HFFc6 (cell line): ENCODE measurements around the gene ANKRD36B. TPM values are rescaled to one million over a fixed set of nuclear protein-coding genes. Genes with fewer than 3 reads are reported as not detected.
A peak's percentile ranks its signal among the peaks of the same experiment; 100 is the strongest.
"Not testable (repeated sequence)": the region's sequence is repeated elsewhere in the genome, so short reads cannot be mapped to it uniquely, and the experiment has no call there.

Experiments
- DNase-seq: peaks from one replicate; pipeline ENCODE4 v3.0.0-alpha.2; 2018
- H3K27ac Mint-ChIP-seq: 2 replicates; pipeline ENCODE4 v1.8.0; 2020; ENCODE audit warnings: mild to moderate bottlenecking, mixed read lengths
- H3K27me3 Mint-ChIP-seq: 2 replicates; pipeline ENCODE4 v1.8.0; 2021; ENCODE audit warnings: mild to moderate bottlenecking, moderate library complexity, mixed read lengths; ENCODE audit not compliant: insufficient read depth
- H3K36me3 Mint-ChIP-seq: 2 replicates; pipeline ENCODE4 v1.8.0; 2021; ENCODE audit warnings: low read depth, mixed read lengths
- H3K4me1 Mint-ChIP-seq: 2 replicates; pipeline ENCODE4 v1.8.0; 2020; ENCODE audit warnings: low read depth, mixed read lengths
- H3K4me3 Mint-ChIP-seq: 2 replicates; pipeline ENCODE4 v1.8.0; 2020; ENCODE audit warnings: mild to moderate bottlenecking, moderate library complexity, mixed read lengths
- H3K9me3 Mint-ChIP-seq: 2 replicates; pipeline ENCODE4 v1.8.0; 2020; ENCODE audit warnings: mild to moderate bottlenecking, mixed read lengths
- total RNA-seq, 6 experiments: library from RNA; stranded (reverse); fragmentation: NEBNext Ultra II Directional; extraction: Animal tissue kit (Norgen Biotek cat#: 25700); gene quantifications; 2 replicates in 1 of 6; 3 replicates in 5 of 6; pipeline ENCODE4 v1.2.3, GENCODE V29; 2021
- TF ChIP-seq, protein P1 (sequence below): fragments of 200-600 bp; sonication (generic); IDR thresholded peaks from 2 replicates; pipeline ENCODE4 v1.5.0; 2021; ENCODE audit warnings: antibody characterized with exemption, mild to moderate bottlenecking

The ANKRD36B gene
- total RNA-seq, 6 experiments from 2014 or later: 3.6 to 5.4 (median 4.3) TPM

DNA sequence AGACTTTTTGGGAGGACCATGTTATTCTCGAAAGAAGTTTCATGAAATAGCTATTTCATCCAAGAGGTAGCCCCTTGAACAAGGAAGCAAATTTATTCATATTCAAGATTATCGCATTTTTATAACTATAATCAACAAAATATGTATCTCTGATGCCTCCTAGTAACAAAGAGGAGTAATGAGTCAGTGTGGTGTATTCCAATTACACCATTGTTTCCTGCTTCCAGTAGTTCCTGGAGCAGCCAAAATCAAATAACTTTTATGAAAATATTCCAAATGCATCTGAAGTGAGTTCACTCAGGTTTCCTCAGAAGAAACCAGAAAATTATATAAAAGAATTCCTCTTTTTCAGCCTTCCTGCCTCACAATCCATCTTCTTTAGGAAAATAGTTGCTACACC lies 43.0 kb downstream of the ANKRD36B start:
- Mint-ChIP-seq H3K36me3 (peaks cover 10% of the 10 kb centered on the region; the same call in 1 of the 2 replicates), H3K4me1 (peaks cover 34% of the 10 kb centered on the region), H3K27ac (no peak overlapping the region), H3K27me3 (no peaks in the 10 kb centered on the region), H3K4me3 (no peak overlapping the region), H3K9me3 (no peaks in the 10 kb centered on the region)
- no peak for DNase-seq
- TF ChIP-seq, protein P1, sequence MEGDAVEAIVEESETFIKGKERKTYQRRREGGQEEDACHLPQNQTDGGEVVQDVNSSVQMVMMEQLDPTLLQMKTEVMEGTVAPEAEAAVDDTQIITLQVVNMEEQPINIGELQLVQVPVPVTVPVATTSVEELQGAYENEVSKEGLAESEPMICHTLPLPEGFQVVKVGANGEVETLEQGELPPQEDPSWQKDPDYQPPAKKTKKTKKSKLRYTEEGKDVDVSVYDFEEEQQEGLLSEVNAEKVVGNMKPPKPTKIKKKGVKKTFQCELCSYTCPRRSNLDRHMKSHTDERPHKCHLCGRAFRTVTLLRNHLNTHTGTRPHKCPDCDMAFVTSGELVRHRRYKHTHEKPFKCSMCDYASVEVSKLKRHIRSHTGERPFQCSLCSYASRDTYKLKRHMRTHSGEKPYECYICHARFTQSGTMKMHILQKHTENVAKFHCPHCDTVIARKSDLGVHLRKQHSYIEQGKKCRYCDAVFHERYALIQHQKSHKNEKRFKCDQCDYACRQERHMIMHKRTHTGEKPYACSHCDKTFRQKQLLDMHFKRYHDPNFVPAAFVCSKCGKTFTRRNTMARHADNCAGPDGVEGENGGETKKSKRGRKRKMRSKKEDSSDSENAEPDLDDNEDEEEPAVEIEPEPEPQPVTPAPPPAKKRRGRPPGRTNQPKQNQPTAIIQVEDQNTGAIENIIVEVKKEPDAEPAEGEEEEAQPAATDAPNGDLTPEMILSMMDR: no peak

DNA sequence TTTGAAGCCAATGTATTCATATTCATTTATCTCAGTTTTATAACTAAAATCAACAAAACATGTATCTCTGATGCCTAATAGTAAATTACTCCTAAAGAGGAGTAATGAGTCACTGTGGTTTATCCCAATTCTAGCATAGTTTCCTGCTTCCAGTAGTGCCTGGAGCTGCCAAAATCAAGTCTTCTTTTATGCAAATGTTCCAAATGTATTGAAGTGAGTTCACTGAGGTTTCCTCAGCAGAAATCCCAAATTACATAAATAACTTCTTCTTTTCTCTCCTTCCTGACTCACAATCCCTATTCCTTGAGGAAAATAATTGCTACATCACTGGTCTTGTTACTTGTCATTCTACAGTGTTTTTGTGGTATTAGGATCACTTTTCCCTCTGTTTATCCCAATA lies 44.8 kb downstream of the ANKRD36B start:
- not testable (repeated sequence) for H3K27me3 Mint-ChIP-seq, H3K9me3 Mint-ChIP-seq, H3K4me3 Mint-ChIP-seq, DNase-seq, H3K36me3 Mint-ChIP-seq
- Mint-ChIP-seq H3K4me1 (peaks cover 21% of the 10 kb centered on the region), H3K27ac (0 out of 2 replicates have a peak overlapping the region, but pooled peaks have one; percentile 8)

DNA sequence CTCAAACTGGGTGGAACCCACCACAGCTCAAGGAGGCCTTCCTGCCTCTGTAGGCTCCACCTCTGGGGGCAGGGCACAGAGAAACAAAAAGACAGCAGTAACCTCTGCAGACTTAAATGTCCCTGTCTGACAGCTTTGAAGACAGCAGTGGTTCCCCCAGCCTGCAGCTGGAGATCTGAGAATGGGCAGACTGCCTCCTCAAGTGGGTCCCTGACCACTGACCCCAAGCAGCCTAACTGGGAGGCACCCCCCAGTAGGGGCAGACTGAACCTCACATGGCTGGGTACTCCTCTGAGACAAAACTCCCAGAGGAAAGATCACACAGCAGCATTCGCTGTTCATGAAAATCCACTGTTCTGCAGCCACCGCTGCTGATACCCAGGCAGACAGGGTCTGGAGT lies 63.8 kb downstream of the ANKRD36B start:
- Mint-ChIP-seq H3K36me3 (peaks cover 12% of the 10 kb centered on the region), H3K9me3 (peaks cover 12% of the 10 kb centered on the region)
- not testable (repeated sequence) for H3K27ac Mint-ChIP-seq, DNase-seq, H3K27me3 Mint-ChIP-seq, H3K4me3 Mint-ChIP-seq, H3K4me1 Mint-ChIP-seq

DNA sequence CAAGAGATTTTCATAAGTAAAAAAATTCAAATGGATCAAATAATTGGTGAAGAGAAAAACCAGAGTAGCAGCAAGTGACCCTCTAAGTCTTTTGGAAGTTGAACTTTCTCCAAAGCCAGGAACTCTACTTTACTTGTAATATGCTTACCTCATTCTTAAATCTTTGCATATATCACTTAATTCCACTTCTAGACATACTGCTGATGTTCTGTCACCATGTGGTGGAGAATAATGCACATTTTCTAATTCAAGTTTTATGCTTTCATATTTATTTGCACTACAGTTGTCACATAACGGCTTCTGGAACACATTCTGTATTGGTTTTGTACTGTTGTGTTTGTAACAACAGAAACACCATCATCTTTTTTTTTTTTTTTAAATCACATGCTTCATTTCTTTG lies 65.9 kb downstream of the ANKRD36B start:
- Mint-ChIP-seq H3K9me3 (peaks cover 12% of the 10 kb centered on the region), H3K36me3 (peaks cover 12% of the 10 kb centered on the region)
- DNase-seq, H3K4me3 Mint-ChIP-seq, H3K27me3 Mint-ChIP-seq, H3K27ac Mint-ChIP-seq, H3K4me1 Mint-ChIP-seq: not testable (repeated sequence)

DNA sequence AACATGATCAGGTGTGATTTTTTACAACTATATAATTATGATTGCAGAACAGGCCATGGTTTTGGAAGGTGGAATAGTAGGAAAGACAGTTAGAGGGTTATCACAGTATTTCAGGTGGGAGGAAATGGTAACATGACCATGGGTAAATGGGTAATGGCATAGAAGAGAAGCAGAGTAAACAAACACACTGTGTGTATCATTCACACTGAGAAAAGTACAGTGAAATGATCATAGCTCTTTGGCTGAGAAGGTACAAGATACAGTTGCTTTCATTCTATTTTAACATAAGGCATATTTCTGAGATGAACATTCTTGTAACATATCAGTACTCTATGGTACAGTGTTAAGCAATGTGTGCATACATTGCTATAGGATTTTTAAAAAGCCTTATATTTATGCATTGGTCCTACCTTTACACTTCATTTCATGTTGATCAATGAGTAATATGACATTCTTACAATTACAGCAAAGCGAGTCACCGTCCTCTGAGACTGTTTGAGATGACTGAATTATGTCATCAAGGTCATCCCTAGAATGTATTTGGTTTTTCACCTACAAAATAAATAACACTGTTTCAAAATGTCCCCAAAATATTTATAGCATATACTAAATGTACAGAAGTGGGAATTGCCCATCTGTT lies 66.6 kb downstream of the ANKRD36B start:
- not testable (repeated sequence) for H3K27me3 Mint-ChIP-seq, H3K4me1 Mint-ChIP-seq, DNase-seq, H3K4me3 Mint-ChIP-seq, H3K27ac Mint-ChIP-seq
- Mint-ChIP-seq H3K36me3 (peaks cover 12% of the 10 kb centered on the region), H3K9me3 (peaks cover 12% of the 10 kb centered on the region)

DNA sequence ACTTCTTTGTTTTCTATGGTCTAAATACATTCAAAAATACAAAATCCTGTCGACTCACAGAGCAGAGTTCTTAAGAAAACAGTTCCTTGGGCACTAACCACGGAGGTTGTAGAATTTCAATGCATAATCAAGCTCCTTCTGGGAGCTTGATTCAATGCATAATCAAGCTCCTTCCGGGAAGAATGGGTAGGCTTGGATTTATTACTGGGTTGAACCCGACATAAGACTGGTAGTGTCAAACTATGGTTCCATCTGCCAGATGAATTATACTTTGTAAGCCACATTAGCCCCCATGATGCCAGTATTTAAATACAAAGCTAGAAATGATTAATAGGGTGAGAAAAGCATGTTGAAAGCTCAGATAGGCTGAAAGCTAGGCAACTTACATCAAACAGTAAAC lies 94.0 kb downstream of the ANKRD36B start:
- H3K27ac Mint-ChIP-seq, H3K9me3 Mint-ChIP-seq, H3K4me3 Mint-ChIP-seq, H3K36me3 Mint-ChIP-seq, H3K4me1 Mint-ChIP-seq, H3K27me3 Mint-ChIP-seq, DNase-seq: not testable (repeated sequence)

DNA sequence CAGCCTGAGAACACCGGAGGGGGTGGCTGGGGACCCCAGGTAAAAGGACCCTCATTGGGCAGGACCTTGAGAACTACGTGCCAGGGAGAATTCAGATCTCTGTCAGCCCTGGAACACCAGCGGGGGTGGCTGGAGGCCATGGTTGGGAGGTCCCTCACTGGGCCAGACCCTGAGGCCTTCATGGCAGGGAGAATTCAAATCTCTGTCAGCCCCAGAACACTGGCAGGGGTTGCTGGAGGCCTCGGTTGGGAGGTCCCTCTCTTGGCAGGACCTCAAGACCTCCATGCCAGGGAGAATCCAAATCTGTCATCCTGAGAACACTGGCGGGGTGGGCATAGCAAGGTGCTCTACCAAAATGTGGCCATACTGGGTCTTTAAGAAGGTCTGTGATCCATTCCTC lies 99.5 kb downstream of the ANKRD36B start:
- H3K27ac Mint-ChIP-seq: not testable (repeated sequence)

More for the DNA sequence above, 99.5 kb downstream of the ANKRD36B start:
- not testable (repeated sequence) for H3K4me1 Mint-ChIP-seq, H3K27me3 Mint-ChIP-seq, H3K9me3 Mint-ChIP-seq, H3K4me3 Mint-ChIP-seq, DNase-seq, H3K36me3 Mint-ChIP-seq

Other genes with a start within 250 kb of the ANKRD36B start
- 100 to 1,000 TPM; 162 to 215 (median 182) TPM for gene COX5B, start 56.2 kb upstream of the ANKRD36B start, total RNA-seq
- 10 to 100 TPM; 63.9 to 76.2 (median 69.2) TPM for gene ACTR1B, start 74.2 kb upstream of the ANKRD36B start, total RNA-seq
- gene C2orf92, start 79.8 kb upstream of the ANKRD36B start, total RNA-seq: 1 to 10 TPM in 4 of 6 experiments, under 1 TPM in 2; 0.88 to 2.6 (median 1.2) TPM
- gene ZAP70, start 123.7 kb upstream of the ANKRD36B start, total RNA-seq: not detected